ENCODE measurements around the gene MSI2. TPM values are rescaled to one million over a fixed set of nuclear protein-coding genes. Genes with fewer than 3 reads are reported as not detected.

Gene MSI2
- total RNA-seq, 1 donor from 2014 or later, result 16.8 TPM

GRCh38 chr17:57588086-57588485, 331.8 kb downstream of the MSI2 start:
- DNase-seq, result no peak

- no peak for DNase-seq
Observed at GRCh38 chr17:57589151-57590034, 333.1 kb downstream of the MSI2 start.

- DNase-seq, result no peak
Observed at GRCh38 chr17:57593739-57594462, 337.6 kb downstream of the MSI2 start.

- DNase-seq, result no peak
Observed at GRCh38 chr17:57594767-57595166, 338.4 kb downstream of the MSI2 start.

GRCh38 chr17:57595426-57595825, 339.1 kb downstream of the MSI2 start:
- no peak for DNase-seq

GRCh38 chr17:57595947-57596695, 339.8 kb downstream of the MSI2 start:
- peak; percentile 64 for DNase-seq

GRCh38 chr17:57597101-57597500, 340.8 kb downstream of the MSI2 start:
- no peak for DNase-seq

- peak; percentile 82 for DNase-seq
Observed at GRCh38 chr17:57597531-57598453, 341.5 kb downstream of the MSI2 start.

GRCh38 chr17:57599271-57600045, 343.1 kb downstream of the MSI2 start:
- no peak for DNase-seq

- no peak for DNase-seq
Observed at GRCh38 chr17:57600074-57600473, 343.8 kb downstream of the MSI2 start.

GRCh38 chr17:57601143-57601735, 344.9 kb downstream of the MSI2 start:
- DNase-seq, result no peak

- no peak for DNase-seq
Observed at GRCh38 chr17:57602896-57603295, 346.6 kb downstream of the MSI2 start.

- no peak for DNase-seq
Observed at GRCh38 chr17:57603546-57603945, 347.2 kb downstream of the MSI2 start.

- DNase-seq, result no peak
Observed at GRCh38 chr17:57603978-57604377, 347.7 kb downstream of the MSI2 start.

GRCh38 chr17:57604771-57605674, 348.7 kb downstream of the MSI2 start:
- no peak for DNase-seq

- DNase-seq, result peak; percentile 27
Observed at GRCh38 chr17:57605675-57606105, 349.4 kb downstream of the MSI2 start.

- no peak for DNase-seq
Observed at GRCh38 chr17:57606111-57606875, 350.0 kb downstream of the MSI2 start.

- no peak for DNase-seq
Observed at GRCh38 chr17:57607553-57608120, 351.3 kb downstream of the MSI2 start.

Measured in dermis blood vessel endothelial cell (primary cell).